Kidney (tissue), 14 donors: ENCODE measurements around the gene ENOX1. TPM values are rescaled to one million over a fixed set of nuclear protein-coding genes. Genes with fewer than 3 reads are reported as not detected.

Experiments used
- DNase-seq, 5 donors: peaks; one replicate each; pipeline ENCODE4 v3.0.0-alpha.2; 2013 to 2020
- FAIRE-seq: peaks from 2 replicates; lab custom pipeline; 2012; peaks lifted over from hg19 to GRCh38; lab: Jason Lieb, UNC
- H3K27ac ChIP-seq, 2 donors: one replicate each; pipeline ENCODE4 v1.7.0; 2013; ENCODE audit warnings: low read depth in 2 of 2, low read length in 2 of 2, inconsistent platforms in 1 of 2
- H3K27me3 ChIP-seq: one replicate; pipeline ENCODE4 v1.7.1; 2013; ENCODE audit warnings: low read length, inconsistent platforms; ENCODE audit not compliant: control insufficient read depth, insufficient read depth
- H3K36me3 ChIP-seq, 3 donors: one replicate each; pipeline versions ENCODE4 v1.7.0 to v1.7.1; 2013; ENCODE audit warnings: low read length in 3 of 3, control low read depth in 1 of 3, inconsistent platforms in 1 of 3; ENCODE audit not compliant: insufficient read depth in 3 of 3, control insufficient read depth in 2 of 3
- H3K4me1 ChIP-seq, 3 donors: one replicate each; pipeline versions ENCODE4 v1.7.0 to v1.7.1; 2013; ENCODE audit warnings: low read length in 3 of 3, inconsistent platforms in 1 of 3, low read depth in 1 of 3; ENCODE audit not compliant: control insufficient read depth in 2 of 3, insufficient read depth in 2 of 3
- H3K4me3 ChIP-seq, 3 donors: one replicate each; pipeline versions ENCODE4 v1.7.0 to v1.8.1; 2013; ENCODE audit warnings: low read length in 3 of 3, control low read depth in 1 of 3, inconsistent platforms in 1 of 3
- H3K9ac ChIP-seq, 3 donors: one replicate each; pipeline versions ENCODE4 v1.7.0 to v1.7.1; 2013; ENCODE audit warnings: low read length in 3 of 3, control low read depth in 1 of 3, inconsistent platforms in 1 of 3
- H3K9me3 ChIP-seq, 3 donors: one replicate each; pipeline versions ENCODE4 v1.7.0 to v1.7.1; 2013; ENCODE audit warnings: low read length in 3 of 3, control low read depth in 1 of 3, inconsistent platforms in 1 of 3; ENCODE audit not compliant: control insufficient read depth in 2 of 3, insufficient read depth in 1 of 3
- intact Hi-C: fragments of 100-400 bp; cut with DNase I; formaldehyde crosslinking; loops from one replicate; pipeline ENCODE4 v1.11.1; 2022
- polyA plus RNA-seq: library from polyadenylated mRNA; stranded (reverse); fragments of 350-450 nt; fragmentation: Illumina TruSeq; extraction: RNeasy Lipid Tissue Mini Kit (QIAGEN cat#74804); gene quantifications from one replicate; pipeline ENCODE4 v1.2.3, GENCODE V29; 2014; ENCODE audit warnings: low read depth, low replicate concordance; ENCODE audit not compliant: insufficient read depth
- total RNA-seq: library from RNA; stranded (reverse); fragmentation: NEBNext Ultra II Directional; extraction: Animal tissue kit (Norgen Biotek cat#: 25700); gene quantifications from one replicate; pipeline ENCODE4 v1.2.1, GENCODE V29; 2021
- TF ChIP-seq, protein P1 (sequence below): IDR thresholded peaks from 3 replicates; pipeline ENCODE4 v1.5.1; 2012; ENCODE audit warnings: mild to moderate bottlenecking, moderate library complexity, borderline replicate concordance; ENCODE audit not compliant: insufficient read depth; ENCODE audit errors: extremely low read depth
- donor health status: control.
- donor health status: control.
- donor health status: control.
- donor health status: control.
- donor health status: control.
- donor health status: DM: yes; HTN: yes; CAD: no.
- donor health status: Normal renal cell carcinoma (clear cell type).

Gene ENOX1
- total and polyA plus RNA-seq, 2 donors from 2014 or later, result 4.9 to 6.8 TPM

DNA sequence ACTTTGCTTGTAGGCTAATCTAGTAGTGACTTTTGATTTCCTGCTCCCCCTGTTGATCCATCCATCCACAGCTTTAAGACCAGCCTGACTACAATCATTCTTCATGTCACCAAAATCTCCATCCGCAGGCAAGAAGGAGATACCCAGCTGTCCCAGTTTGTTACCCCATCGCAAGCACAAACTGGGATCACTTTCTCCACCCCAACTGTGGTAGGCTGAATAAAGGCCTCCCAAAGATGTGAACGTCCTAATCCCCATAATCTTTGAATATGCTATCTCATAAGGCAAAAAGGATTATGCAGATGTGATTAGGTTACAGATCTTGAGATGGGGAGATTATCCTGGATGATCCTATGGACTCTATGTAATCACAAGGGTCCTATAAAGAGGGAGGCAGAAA lies 202.0 kb downstream of the ENOX1 start:
- no peaks in the 10 kb centered on the region for H3K9me3 ChIP-seq
- FAIRE-seq, result no peak
- no peak overlapping the region for H3K27ac ChIP-seq
- no peaks in the 10 kb centered on the region for H3K36me3 ChIP-seq
- no peaks in the 10 kb centered on the region for H3K4me1 ChIP-seq
- intact Hi-C loops, result no loop called here
- no peak overlapping the region for H3K9ac ChIP-seq
- H3K27me3 ChIP-seq, result no peaks in the 10 kb centered on the region
- TF ChIP-seq, protein P1, sequence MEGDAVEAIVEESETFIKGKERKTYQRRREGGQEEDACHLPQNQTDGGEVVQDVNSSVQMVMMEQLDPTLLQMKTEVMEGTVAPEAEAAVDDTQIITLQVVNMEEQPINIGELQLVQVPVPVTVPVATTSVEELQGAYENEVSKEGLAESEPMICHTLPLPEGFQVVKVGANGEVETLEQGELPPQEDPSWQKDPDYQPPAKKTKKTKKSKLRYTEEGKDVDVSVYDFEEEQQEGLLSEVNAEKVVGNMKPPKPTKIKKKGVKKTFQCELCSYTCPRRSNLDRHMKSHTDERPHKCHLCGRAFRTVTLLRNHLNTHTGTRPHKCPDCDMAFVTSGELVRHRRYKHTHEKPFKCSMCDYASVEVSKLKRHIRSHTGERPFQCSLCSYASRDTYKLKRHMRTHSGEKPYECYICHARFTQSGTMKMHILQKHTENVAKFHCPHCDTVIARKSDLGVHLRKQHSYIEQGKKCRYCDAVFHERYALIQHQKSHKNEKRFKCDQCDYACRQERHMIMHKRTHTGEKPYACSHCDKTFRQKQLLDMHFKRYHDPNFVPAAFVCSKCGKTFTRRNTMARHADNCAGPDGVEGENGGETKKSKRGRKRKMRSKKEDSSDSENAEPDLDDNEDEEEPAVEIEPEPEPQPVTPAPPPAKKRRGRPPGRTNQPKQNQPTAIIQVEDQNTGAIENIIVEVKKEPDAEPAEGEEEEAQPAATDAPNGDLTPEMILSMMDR, result no peak
- DNase-seq, result no peak
- no peak overlapping the region for H3K4me3 ChIP-seq

DNA sequence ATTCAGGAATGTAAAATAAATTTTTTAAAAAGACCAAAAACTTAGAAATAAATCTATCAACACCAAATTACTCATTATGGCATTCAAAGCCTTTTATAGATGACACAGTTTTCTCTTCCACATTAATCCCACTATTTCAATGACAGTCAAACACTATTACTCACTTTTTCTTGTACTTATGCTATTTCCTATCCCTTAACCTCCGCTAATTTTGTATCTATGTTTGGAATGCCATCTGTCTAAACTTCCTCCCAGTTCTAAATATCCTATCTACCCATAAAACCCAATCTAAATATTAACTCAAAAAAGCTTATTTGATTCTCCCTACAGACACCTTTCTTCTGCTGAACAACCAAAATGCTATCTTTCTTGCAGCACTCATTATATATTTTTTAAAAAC lies 203.5 kb downstream of the ENOX1 start:
- no peaks in the 10 kb centered on the region for H3K27me3 ChIP-seq
- FAIRE-seq, result no peak
- no peak for DNase-seq
- no peaks in the 10 kb centered on the region for H3K9me3 ChIP-seq
- H3K4me1 ChIP-seq, result no peaks in the 10 kb centered on the region
- intact Hi-C loops, result no loop called here
- no peaks in the 10 kb centered on the region for H3K36me3 ChIP-seq
- TF ChIP-seq, protein P1, result no peak
- H3K9ac ChIP-seq, result no peak overlapping the region
- no peak overlapping the region for H3K27ac ChIP-seq
- no peak overlapping the region for H3K4me3 ChIP-seq

DNA sequence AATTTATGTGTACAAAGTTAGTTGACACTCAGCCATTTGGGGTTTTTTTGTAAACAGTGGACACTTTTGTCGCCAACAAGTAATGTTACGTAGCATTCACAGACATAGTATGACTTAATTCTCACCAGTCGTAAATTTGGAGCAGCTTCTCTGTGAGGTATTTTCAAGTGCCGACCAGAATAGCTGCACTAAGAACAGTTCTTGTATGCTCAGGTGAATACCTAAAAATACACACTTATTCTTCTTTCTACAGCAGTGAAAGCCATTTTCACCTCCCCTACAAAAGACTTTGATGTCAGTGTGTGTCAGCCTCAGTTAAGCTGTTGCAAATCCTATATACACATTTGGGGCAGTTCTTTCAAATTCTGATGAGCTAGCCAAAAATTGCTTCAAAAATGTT lies 206.5 kb downstream of the ENOX1 start:
- FAIRE-seq, result no peak
- H3K9ac ChIP-seq, result no peak overlapping the region
- H3K9me3 ChIP-seq, result no peaks in the 10 kb centered on the region

More for the DNA sequence above, 206.5 kb downstream of the ENOX1 start:
- Histone ChIP-seq H3K4me3 (no peak overlapping the region), H3K36me3 (no peaks in the 10 kb centered on the region), H3K27ac (no peak overlapping the region), H3K4me1 (no peaks in the 10 kb centered on the region), H3K27me3 (no peaks in the 10 kb centered on the region)
- DNase-seq, result no peak
- TF ChIP-seq, protein P1, result no peak
- intact Hi-C loops, result no loop called here
